Measurements from ENCODE around the gene RGMA. TPM values are rescaled to one million over a fixed set of nuclear protein-coding genes. Genes with fewer than 3 reads are reported as not detected.
"Not testable (repeated sequence)": the region's sequence is repeated elsewhere in the genome, so short reads cannot be mapped to it uniquely, and the experiment has no call there.

The RGMA gene
- total RNA-seq, 2 experiments from 2014 or later = not detected

- Histone ChIP-seq H3K4me1 (ENCODE audit: insufficient read depth, low read length, poor library complexity, severe bottlenecking) (no peaks in the 10 kb centered on the region), H3K4me2 (ENCODE audit: low read length) (no peak overlapping the region), H3K36me3 (ENCODE audit: insufficient read depth, low read length) (no peaks in the 10 kb centered on the region), H3K9me3 (ENCODE audit: low read length) (no peaks in the 10 kb centered on the region), H3K27ac (ENCODE audit: low read depth, low read length, poor library complexity, severe bottlenecking) (no peak overlapping the region), H2AFZ (ENCODE audit: low read length) (no peak overlapping the region), H4K20me1 (ENCODE audit: insufficient read depth, low read length) (no peaks in the 10 kb centered on the region), H3K9me2 (ENCODE audit: insufficient read depth, low read length) (no peaks in the 10 kb centered on the region), H3K79me2 (ENCODE audit: insufficient read depth, low read depth, low read length) (no peaks in the 10 kb centered on the region), H3K4me3 (ENCODE audit: low read depth, low read length, poor library complexity, severe bottlenecking) (no peak overlapping the region)
- TF ChIP-seq EZH2phosphoT487 (IDR thresholded peaks at IDR 0.05; ENCODE audit: borderline replicate concordance, low read depth, low read length) = no peak
- TF ChIP-seq CTCF (conservative IDR thresholded peaks at IDR 0.05; ENCODE audit: low read length) = no peak
- BruUV-seq (replicated peaks) = no TSS peak
- POLR2A ChIA-PET = no interaction called here
- CTCF ChIA-PET (ENCODE audit: unreplicated experiment) = no interaction called here
- intact Hi-C loops (cut with micrococcal nuclease; ENCODE audit: unreplicated experiment) = no loop called here
- DNase-seq (ENCODE audit: low spot score) = no peak
These were observed 25.7 kb downstream of the RGMA start for GRCh38 chr15:93063262-93063671.

- H3K9me3 ChIP-seq (ENCODE audit: low read length); CTCF ChIA-PET (ENCODE audit: unreplicated experiment); H3K4me2 ChIP-seq (ENCODE audit: low read length): not testable (repeated sequence)
These were observed 26.3 kb downstream of the RGMA start for GRCh38 chr15:93062628-93063261.

GRCh38 chr15:93060336-93061248 lies 28.4 kb downstream of the RGMA start:
- TF ChIP-seq CTCF (conservative IDR thresholded peaks at IDR 0.05; ENCODE audit: low read length) = no peak
- TF ChIP-seq EZH2phosphoT487 (IDR thresholded peaks at IDR 0.05; ENCODE audit: borderline replicate concordance, low read depth, low read length) = no peak
- DNase-seq (ENCODE audit: low spot score) = no peak
- no peak overlapping the region for H2AFZ ChIP-seq (ENCODE audit: low read length)
- CTCF ChIA-PET (ENCODE audit: unreplicated experiment) = no interaction called here
- intact Hi-C loops (cut with micrococcal nuclease; ENCODE audit: unreplicated experiment) = no loop called here
- H3K4me3 ChIP-seq (ENCODE audit: low read depth, low read length, poor library complexity, severe bottlenecking) = no peak overlapping the region
- no peaks in the 10 kb centered on the region for H3K36me3 ChIP-seq (ENCODE audit: insufficient read depth, low read length)
- no peaks in the 10 kb centered on the region for H3K4me1 ChIP-seq (ENCODE audit: insufficient read depth, low read length, poor library complexity, severe bottlenecking)
- POLR2A ChIA-PET = interaction anchor here (0.6 to 0.7 kb wide), 2 partner anchors 271 to 282 kb away, joined by 3 read pairs; no protein-coding TSS in a partner anchor
- H4K20me1 ChIP-seq (ENCODE audit: insufficient read depth, low read length) = no peaks in the 10 kb centered on the region
- no TSS peak for BruUV-seq (replicated peaks)
- H3K9me2 ChIP-seq (ENCODE audit: insufficient read depth, low read length) = no peaks in the 10 kb centered on the region
- H3K27ac ChIP-seq (ENCODE audit: low read depth, low read length, poor library complexity, severe bottlenecking) = no peak overlapping the region
- H3K79me2 ChIP-seq (ENCODE audit: insufficient read depth, low read depth, low read length) = no peaks in the 10 kb centered on the region
- H3K9me3 ChIP-seq (ENCODE audit: low read length) = no peaks in the 10 kb centered on the region
- no peak overlapping the region for H3K4me2 ChIP-seq (ENCODE audit: low read length)

More at GRCh38 chr15:93062628-93063261, 26.3 kb downstream of the RGMA start:
- H3K27ac ChIP-seq (ENCODE audit: low read depth, low read length, poor library complexity, severe bottlenecking); H3K36me3 ChIP-seq (ENCODE audit: insufficient read depth, low read length); DNase-seq (ENCODE audit: low spot score); intact Hi-C loops (cut with micrococcal nuclease; ENCODE audit: unreplicated experiment); H3K9me2 ChIP-seq (ENCODE audit: insufficient read depth, low read length); H4K20me1 ChIP-seq (ENCODE audit: insufficient read depth, low read length); BruUV-seq (replicated peaks); H3K4me1 ChIP-seq (ENCODE audit: insufficient read depth, low read length, poor library complexity, severe bottlenecking); H3K79me2 ChIP-seq (ENCODE audit: insufficient read depth, low read depth, low read length); POLR2A ChIA-PET; H2AFZ ChIP-seq (ENCODE audit: low read length); H3K4me3 ChIP-seq (ENCODE audit: low read depth, low read length, poor library complexity, severe bottlenecking): not testable (repeated sequence)

Measured in OCI-LY7 (cell line).